ENCODE results near the gene FOXP1.

GRCh38 chr3:71329817-71330216 lies 253.7 kb downstream of the FOXP1 start:
- TF ChIP-seq POLR2AphosphoS5 (IDR thresholded peaks at IDR 0.05; ENCODE audit: low read depth, low read length) (no peak), TAF1 (IDR thresholded peaks at IDR 0.05; ENCODE audit: borderline replicate concordance, insufficient read depth, low read length) (no peak), REST (IDR thresholded peaks at IDR 0.05; ENCODE audit: insufficient read depth in 1 of 2, low read depth in 2 of 2, low read length in 2 of 2) (no peak), SIN3A (IDR thresholded peaks at IDR 0.05; ENCODE audit: borderline replicate concordance, insufficient read depth, low read length) (no peak)
